Stimulated activated CD8-positive, alpha-beta memory T cell treated with anti-CD3 and anti-CD28 coated beads, Interleukin-12 subunit alpha, Interleukin-12 subunit beta, amount 100 ng/mL, for 24 hours (primary cell): ENCODE measurements around the gene CNIH2.
A peak's percentile ranks its signal among the peaks of the same experiment; 100 is the strongest.
"Not testable (repeated sequence)": the region's sequence is repeated elsewhere in the genome, so short reads cannot be mapped to it uniquely, and the experiment has no call there.

Experiments used
- DNase-seq: peaks from one replicate; pipeline ENCODE4 v3.0.0-alpha.2; 2020; ENCODE audit errors: extremely low read depth

The CNIH2 gene

DNA sequence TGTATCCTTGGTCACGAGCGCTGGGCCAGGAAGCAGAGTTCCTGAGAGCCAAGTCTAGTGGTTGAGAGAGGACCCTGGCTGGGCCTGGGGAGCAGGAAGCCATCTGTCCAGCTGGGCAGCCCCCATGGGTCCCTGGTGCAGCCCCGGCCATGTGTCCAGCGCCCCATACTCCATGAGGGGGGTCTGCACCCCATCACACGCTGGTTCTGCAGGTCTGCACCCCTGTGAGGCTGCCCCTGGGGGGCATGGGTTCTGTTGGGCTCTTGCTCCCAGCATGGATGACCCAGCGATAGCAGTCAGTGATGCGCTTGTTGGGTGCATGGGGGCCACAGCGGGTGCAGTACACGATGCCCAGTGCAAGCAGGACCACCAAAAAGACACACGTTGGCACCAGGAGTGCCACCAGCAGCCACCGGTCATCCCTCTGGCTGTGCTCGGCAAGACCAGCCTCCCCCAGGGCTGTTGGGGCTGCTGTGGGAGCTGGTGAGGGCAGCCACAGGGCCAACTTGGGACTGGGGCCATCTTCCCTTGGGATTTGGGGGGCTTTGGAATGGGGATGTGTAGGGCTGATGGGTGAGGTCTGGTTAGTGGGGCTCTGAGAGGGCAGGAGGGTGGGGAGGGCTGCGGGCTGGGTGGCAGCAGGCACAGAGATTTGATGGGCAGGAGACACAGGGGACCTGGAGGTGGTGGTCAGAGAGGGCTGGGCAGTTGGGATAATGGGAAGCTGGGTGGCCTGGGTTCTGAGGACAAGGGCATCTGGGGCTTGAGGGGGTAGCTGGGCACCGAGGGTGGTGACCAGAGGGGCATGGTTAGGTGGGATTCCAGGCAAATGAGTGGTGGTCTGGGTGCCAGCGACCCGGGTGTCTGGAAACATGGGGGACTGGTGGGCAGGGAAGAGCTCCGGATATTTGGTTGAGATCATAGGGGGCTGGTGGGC lies 36.9 kb downstream of the CNIH2 start:
- DNase-seq: no peak

GRCh38 chr11:66315498-66315885 lies 37.5 kb downstream of the CNIH2 start:
- DNase-seq: no peak

DNA sequence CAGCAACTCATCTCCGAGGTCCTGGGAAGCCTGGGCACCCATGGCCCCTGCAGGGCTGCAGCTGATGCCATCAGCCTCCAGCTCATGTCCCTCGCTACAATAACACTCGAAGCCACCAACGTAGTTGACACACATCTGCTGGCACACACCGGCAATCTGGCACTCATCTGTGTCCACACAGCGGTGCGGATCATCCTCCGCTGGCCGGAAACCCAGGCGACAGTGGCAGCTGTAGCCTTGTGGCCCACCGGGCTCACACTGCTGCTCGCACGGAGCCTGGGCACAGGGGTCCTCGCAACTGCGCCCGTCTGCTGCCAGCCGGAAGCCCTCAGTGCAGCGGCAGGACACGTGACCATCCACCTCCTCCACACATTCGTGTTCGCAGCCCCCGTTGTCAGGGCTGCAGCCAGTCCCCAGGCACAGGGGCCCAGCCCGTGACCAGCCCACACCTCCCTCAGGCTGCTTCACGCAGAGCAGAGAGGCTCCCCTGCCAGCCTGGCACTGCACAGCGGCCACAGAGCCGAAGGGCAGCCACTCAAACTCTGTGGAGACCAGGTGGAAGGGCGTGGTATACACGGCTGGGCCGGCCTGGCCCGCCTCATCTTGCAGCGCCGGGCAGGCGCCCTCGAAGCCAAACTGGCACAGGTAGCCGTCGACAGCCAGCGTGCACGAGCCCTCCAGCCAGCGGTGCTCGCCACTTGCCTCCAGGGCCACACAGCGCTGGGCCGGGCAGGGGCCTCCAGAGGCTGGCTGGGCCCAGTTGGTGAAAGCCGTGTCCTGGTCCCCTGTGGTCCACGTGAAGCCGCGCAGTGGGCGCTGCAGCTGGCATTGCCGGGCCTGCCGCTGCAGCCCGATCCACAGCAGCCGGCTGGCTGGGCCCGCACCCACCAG lies 38.2 kb downstream of the CNIH2 start:
- no peak for DNase-seq

DNA sequence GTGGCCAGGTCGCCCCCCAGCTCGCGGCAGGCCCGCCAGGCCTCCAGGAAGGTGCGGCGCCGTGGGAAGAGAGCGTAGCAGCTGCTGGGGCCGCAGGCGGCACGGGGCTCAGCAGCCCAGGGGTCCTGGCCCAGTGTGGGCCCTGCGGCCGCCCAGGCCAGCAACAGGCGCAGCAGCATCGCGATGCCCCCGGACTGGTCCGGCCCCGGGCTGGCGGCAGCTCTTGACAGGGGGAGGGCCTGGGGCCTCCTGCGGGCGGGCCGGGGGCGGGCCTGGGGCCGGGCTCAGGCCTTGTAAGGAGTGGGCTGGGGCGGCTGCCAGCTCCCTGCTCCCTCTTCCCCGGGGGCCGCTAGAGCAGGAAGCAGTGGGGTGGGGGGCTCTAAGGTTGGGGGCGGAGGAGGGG lies 38.9 kb downstream of the CNIH2 start, which contains the start of gene CD248:
Gene CD248 (minus strand): TSS at position 196 of the 403 bp plus-strand sequence. CDS start 17 bp downstream, at position 179.
- no peak for DNase-seq

DNA sequence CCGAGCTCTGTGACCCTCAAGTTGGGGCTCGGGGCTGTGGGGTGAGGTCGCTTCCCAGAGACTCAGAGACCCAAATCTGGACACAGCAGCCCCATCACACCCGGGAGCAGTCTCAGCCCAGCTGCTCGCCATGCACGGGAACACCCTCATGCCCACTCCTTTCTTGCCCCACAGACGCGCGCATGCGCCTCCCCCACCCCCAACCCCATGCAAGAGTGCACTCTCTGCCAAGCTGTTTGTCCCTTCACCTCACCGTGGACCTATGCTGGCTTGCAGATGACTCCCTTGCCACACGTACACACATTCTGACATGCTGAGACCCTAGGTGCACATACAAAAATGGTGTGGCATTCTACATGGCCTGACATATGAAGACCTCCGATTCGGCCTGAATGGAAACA lies 39.3 kb downstream of the CNIH2 start:
- DNase-seq: no peak

- DNase-seq: no peak
Measured at GRCh38 chr11:66317723-66318599, 40.0 kb downstream of the CNIH2 start.

- DNase-seq: no peak
Measured at GRCh38 chr11:66318600-66318970, 40.6 kb downstream of the CNIH2 start.

DNA sequence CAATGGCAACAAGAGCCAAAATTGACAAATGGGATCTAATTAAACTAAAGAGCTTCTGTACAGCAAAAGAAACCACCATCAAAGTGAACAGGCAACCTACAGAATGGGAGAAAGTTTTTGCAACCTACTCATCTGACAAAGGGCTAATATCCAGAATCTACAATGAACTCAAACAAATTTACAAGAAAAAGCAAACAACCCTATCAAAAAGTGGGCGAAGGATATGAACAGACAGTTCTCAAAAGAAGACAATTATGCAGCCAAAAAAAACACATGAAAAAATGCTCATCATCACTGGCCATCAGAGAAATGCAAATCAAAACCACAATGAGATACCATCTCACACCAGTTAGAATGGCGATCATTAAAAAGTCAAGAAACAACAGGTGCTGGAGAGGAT lies 42.3 kb downstream of the CNIH2 start:
- DNase-seq: not testable (repeated sequence)

DNA sequence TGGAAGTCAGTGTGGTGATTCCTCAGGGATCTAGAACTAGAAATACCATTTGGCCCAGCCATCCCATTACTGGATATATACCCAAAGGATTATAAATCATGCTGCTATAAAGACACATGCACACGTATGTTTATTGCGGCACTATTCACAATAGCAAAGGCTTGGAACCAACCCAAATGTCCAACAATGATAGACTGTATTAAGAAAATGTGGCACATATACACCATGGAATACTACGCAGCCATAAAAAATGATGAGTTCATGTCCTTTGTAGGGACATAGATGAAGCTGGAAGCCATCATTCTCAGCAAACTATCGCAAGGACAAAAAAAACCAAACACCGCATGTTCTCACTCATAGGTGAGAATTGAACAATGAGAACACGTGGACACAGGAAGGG lies 42.8 kb downstream of the CNIH2 start:
- not testable (repeated sequence) for DNase-seq

DNA sequence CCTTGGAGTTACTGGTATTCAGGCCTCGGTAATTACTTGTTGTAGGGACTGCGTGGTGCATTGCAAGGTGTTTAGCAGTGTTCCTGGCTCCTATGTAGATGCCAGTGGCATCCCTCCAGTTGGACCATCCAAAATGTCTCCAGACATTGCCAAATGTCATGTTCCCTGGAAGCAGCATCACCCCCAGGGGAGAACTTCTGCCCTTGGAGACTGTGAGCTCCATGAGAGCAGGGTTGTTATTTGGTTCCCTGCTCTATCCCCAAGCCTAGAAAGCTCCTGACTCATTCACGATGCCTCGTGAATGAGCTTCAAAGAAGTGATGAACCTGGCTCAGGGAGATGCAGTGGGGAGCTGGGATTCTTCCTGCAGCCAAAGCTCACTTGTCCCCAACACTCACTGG lies 43.6 kb downstream of the CNIH2 start:
- DNase-seq: no peak

- no peak for DNase-seq
Measured at GRCh38 chr11:66322732-66323427, 44.9 kb downstream of the CNIH2 start.

GRCh38 chr11:66323684-66324083 lies 45.7 kb downstream of the CNIH2 start:
- DNase-seq: no peak

GRCh38 chr11:66324664-66325063 lies 46.7 kb downstream of the CNIH2 start:
- no peak for DNase-seq

- DNase-seq: no peak
Measured at GRCh38 chr11:66325263-66325671, 47.3 kb downstream of the CNIH2 start.

DNA sequence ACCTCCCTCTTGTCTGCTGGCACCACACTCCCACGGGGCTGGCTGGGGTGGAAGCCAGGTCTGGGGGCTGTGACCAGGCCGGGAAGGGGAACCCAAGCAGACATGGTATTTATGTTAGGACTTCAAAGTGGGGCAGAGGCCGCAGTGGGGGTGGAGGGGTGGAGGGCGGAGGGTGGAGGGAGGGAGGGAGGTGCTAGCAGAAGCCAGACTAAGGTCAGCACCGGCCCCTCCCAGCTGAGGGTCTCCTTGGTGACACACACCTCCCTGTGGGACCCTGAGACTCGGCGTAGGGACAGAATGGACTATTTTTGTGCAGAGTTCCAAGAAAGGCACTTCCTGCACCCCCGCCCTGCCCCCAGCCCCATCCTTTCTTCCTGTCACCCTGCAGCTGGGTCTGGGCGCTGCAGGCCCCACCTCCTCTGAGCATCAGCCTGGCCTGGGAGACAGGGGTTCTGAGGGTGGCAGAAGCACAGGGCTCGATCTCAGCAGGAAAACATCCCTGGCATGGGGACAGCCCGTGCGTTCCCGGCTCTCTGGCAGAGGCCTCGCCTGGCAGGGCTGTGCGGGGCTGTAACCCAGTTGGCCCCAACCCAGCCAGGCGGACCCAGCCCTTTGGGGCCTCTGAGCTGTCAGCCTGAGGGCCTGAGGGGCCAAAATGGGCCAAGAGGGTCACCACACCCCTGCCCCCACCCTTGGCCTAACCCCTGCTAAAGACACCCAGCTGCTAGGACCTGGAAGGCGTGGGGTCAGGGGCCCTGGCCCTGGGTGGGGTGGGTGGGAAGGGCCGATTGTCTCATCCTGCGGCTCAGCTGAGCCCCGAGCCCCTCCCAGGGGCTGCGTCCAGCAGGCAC lies 48.5 kb downstream of the CNIH2 start:
- no peak for DNase-seq

DNA sequence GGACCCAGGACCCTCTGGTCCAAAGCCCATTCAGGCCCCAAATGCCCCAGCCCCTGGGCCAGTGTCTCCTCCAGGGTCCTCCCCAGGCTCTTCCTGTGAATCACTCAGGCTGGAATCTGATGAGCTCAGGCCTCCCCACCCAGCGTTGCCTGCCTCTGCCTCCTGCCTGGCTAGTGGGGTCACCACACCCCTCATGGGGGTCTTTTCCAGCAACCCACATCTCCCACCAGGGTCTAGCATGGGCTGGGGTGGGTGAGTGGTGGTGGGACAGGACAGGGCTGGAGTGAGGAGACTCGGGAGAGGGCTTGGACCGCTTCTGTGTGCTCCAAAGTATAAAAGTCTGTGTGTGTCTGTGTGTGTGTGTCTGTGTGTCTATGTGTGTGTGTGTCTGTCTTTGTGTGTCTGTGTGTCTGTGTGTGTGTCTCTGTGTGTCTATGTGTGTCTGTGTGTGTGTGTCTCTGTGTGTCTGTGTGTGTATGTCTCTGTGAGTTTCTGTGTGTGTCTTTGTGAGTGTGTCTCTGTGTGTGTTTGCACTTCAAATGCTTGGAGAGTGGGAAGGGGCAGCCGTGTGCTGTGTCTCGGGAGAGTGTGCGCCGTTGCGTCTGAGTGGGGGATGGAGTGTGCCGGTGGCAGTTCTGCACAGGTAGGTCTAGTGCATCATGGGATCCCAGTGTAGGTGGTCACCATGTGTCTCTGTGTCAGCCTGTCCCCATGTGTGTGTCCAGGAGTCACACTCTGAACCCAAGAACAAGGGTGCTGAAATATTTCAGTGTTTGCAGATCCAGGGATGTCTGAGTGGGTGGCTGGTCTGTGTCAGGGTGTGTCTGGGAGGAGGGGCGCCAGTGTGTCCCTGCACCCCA lies 49.4 kb downstream of the CNIH2 start:
- DNase-seq: no peak

- no peak for DNase-seq
Measured at GRCh38 chr11:66328031-66328301, 50.0 kb downstream of the CNIH2 start.

GRCh38 chr11:66328302-66329144 lies 50.5 kb downstream of the CNIH2 start:
- peak; percentile 48 for DNase-seq
